ENCODE measurements around the gene DAG1.

DAG1 gene

DNA sequence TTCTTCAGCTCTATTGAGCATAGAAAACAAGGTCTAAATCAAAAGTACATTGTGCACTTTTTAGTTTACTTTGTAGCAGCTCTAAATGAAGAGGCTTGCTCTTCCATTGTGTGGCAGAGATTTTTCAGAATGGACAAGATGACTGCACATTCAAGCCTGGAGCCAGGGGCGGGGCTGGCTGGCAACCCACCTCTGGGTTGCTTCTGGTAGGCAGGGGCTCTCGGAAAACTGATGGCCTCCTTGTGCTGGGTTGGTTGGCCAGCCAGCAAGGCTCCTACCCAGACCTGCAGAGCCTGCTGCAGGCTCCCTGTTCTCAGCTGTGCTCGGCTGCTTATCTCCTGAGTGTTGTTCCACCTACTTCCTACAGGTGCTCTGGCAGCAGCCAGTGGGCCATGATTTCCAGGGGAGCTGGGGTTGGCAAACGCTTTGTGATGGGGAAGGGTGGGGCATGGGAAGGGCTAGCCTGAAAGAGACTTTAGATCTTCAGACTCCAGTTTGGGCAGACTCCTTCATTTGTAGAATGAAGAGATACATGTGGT is 93.0 kb downstream of the DAG1 start:
- Histone ChIP-seq H3K79me2 (ENCODE audit: insufficient read depth, low read length) (no peaks in the 10 kb centered on the region), H3K27ac (ENCODE audit: low read depth, low read length, poor library complexity, severe bottlenecking) (no peak overlapping the region), H3K9me3 (ENCODE audit: low read length) (no peaks in the 10 kb centered on the region), H3K9me2 (ENCODE audit: low read depth, low read length) (no peaks in the 10 kb centered on the region), H2AFZ (ENCODE audit: low read length) (no peak overlapping the region), H3K4me3 (ENCODE audit: low read depth, low read length, poor library complexity, severe bottlenecking) (no peak overlapping the region), H3K4me2 (ENCODE audit: low read length) (no peak overlapping the region), H3K4me1 (ENCODE audit: insufficient read depth, low read length, severe bottlenecking) (no peaks in the 10 kb centered on the region), H3K27me3 (ENCODE audit: insufficient read depth, low read length) (0 out of 2 replicates have a peak, but pooled peaks cover 10% of the 10 kb centered on the region), H4K20me1 (ENCODE audit: insufficient read depth, low read length) (no peaks in the 10 kb centered on the region), H3K36me3 (ENCODE audit: insufficient read depth, low read length) (no peaks in the 10 kb centered on the region), H3K9ac (ENCODE audit: low read length) (no peak overlapping the region), H3F3A (ENCODE audit: insufficient read depth, low read length) (no peaks in the 10 kb centered on the region)
- TF ChIP-seq, protein P1, sequence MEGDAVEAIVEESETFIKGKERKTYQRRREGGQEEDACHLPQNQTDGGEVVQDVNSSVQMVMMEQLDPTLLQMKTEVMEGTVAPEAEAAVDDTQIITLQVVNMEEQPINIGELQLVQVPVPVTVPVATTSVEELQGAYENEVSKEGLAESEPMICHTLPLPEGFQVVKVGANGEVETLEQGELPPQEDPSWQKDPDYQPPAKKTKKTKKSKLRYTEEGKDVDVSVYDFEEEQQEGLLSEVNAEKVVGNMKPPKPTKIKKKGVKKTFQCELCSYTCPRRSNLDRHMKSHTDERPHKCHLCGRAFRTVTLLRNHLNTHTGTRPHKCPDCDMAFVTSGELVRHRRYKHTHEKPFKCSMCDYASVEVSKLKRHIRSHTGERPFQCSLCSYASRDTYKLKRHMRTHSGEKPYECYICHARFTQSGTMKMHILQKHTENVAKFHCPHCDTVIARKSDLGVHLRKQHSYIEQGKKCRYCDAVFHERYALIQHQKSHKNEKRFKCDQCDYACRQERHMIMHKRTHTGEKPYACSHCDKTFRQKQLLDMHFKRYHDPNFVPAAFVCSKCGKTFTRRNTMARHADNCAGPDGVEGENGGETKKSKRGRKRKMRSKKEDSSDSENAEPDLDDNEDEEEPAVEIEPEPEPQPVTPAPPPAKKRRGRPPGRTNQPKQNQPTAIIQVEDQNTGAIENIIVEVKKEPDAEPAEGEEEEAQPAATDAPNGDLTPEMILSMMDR (IDR thresholded peaks at IDR 0.05; ENCODE audit: low read length): no peak
- no peak for TF ChIP-seq EZH2 (IDR thresholded peaks at IDR 0.05; ENCODE audit: borderline replicate concordance, low read length)

DNA sequence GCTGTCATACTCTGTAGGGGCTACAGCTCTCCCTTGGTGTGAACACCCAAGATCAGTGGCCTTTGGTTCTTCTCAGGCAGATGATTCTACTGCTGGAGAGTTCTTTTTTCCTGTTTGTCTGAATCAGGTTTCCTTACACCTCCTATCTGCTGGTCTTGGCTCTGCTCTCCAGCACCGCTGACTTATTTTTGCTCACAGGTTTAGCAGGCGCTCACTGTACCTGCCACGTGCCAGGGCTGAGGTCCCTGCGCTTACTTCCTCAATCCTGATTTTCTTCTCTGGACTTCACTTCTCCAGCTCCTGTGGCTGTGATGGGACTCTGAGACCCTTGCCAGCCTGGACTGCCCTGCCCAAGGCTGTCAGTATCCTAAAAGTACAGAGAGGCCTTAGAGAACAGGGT is 93.7 kb downstream of the DAG1 start:
- Histone ChIP-seq H3K9me2 (ENCODE audit: low read depth, low read length) (no peaks in the 10 kb centered on the region), H3K4me3 (ENCODE audit: low read depth, low read length, poor library complexity, severe bottlenecking) (no peak overlapping the region), H4K20me1 (ENCODE audit: insufficient read depth, low read length) (no peaks in the 10 kb centered on the region), H3K4me1 (ENCODE audit: insufficient read depth, low read length, severe bottlenecking) (no peaks in the 10 kb centered on the region), H3F3A (ENCODE audit: insufficient read depth, low read length) (no peaks in the 10 kb centered on the region), H2AFZ (ENCODE audit: low read length) (no peak overlapping the region), H3K79me2 (ENCODE audit: insufficient read depth, low read length) (no peaks in the 10 kb centered on the region), H3K36me3 (ENCODE audit: insufficient read depth, low read length) (no peaks in the 10 kb centered on the region), H3K9ac (ENCODE audit: low read length) (no peak overlapping the region), H3K4me2 (ENCODE audit: low read length) (no peak overlapping the region), H3K9me3 (ENCODE audit: low read length) (no peaks in the 10 kb centered on the region), H3K27me3 (ENCODE audit: insufficient read depth, low read length) (0 out of 2 replicates have a peak, but pooled peaks cover 5% of the 10 kb centered on the region), H3K27ac (ENCODE audit: low read depth, low read length, poor library complexity, severe bottlenecking) (no peak overlapping the region)
- TF ChIP-seq EZH2 (IDR thresholded peaks at IDR 0.05; ENCODE audit: borderline replicate concordance, low read length): no peak

- Histone ChIP-seq H3K79me2 (ENCODE audit: insufficient read depth, low read length) (no peaks in the 10 kb centered on the region), H3K36me3 (ENCODE audit: insufficient read depth, low read length) (no peaks in the 10 kb centered on the region), H3K9me2 (ENCODE audit: low read depth, low read length) (no peaks in the 10 kb centered on the region), H3F3A (ENCODE audit: insufficient read depth, low read length) (no peaks in the 10 kb centered on the region), H3K4me1 (ENCODE audit: insufficient read depth, low read length, severe bottlenecking) (no peaks in the 10 kb centered on the region), H2AFZ (ENCODE audit: low read length) (no peak overlapping the region), H3K4me2 (ENCODE audit: low read length) (no peak overlapping the region), H3K27me3 (ENCODE audit: insufficient read depth, low read length) (no peaks in the 10 kb centered on the region; the same call in 1 of the 2 replicates), H3K9ac (ENCODE audit: low read length) (no peak overlapping the region), H3K27ac (ENCODE audit: low read depth, low read length, poor library complexity, severe bottlenecking) (no peak overlapping the region), H3K4me3 (ENCODE audit: low read depth, low read length, poor library complexity, severe bottlenecking) (no peak overlapping the region), H3K9me3 (ENCODE audit: low read length) (no peaks in the 10 kb centered on the region), H4K20me1 (ENCODE audit: insufficient read depth, low read length) (no peaks in the 10 kb centered on the region)
- TF ChIP-seq, protein P1 (IDR thresholded peaks at IDR 0.05; ENCODE audit: low read length): peak; percentile 37; the same call in 1 of the 2 replicates
- no peak for TF ChIP-seq EZH2 (IDR thresholded peaks at IDR 0.05; ENCODE audit: borderline replicate concordance, low read length)
Measured at GRCh38 chr3:49566312-49566711, 96.2 kb downstream of the DAG1 start.

DNA sequence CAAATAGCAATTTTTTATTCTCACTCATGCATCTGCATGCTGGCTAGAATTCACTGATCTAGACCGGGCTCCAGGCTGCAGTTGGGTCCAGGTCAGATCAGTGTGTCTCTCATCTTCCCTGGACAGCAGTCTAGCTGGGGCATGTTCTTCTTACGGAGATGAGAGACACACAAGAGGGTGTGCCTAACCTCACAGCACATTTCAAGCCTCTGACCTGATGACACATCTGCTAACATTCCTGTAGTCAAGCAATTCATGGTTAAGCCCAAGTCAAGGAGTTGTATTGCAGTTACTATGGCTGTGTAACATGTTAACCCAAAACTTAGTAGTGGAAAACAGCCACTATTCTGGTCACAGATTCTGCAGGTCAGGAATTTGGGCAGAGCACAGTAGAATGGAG is 97.3 kb downstream of the DAG1 start:
- Histone ChIP-seq H3K4me3 (ENCODE audit: low read depth, low read length, poor library complexity, severe bottlenecking) (no peak overlapping the region), H2AFZ (ENCODE audit: low read length) (no peak overlapping the region), H3F3A (ENCODE audit: insufficient read depth, low read length) (no peaks in the 10 kb centered on the region), H4K20me1 (ENCODE audit: insufficient read depth, low read length) (no peaks in the 10 kb centered on the region), H3K4me2 (ENCODE audit: low read length) (no peak overlapping the region), H3K79me2 (ENCODE audit: insufficient read depth, low read length) (no peaks in the 10 kb centered on the region), H3K27me3 (ENCODE audit: insufficient read depth, low read length) (no peaks in the 10 kb centered on the region; the same call in 1 of the 2 replicates), H3K9ac (ENCODE audit: low read length) (no peak overlapping the region), H3K9me3 (ENCODE audit: low read length) (no peaks in the 10 kb centered on the region), H3K36me3 (ENCODE audit: insufficient read depth, low read length) (no peaks in the 10 kb centered on the region), H3K27ac (ENCODE audit: low read depth, low read length, poor library complexity, severe bottlenecking) (no peak overlapping the region), H3K9me2 (ENCODE audit: low read depth, low read length) (no peaks in the 10 kb centered on the region), H3K4me1 (ENCODE audit: insufficient read depth, low read length, severe bottlenecking) (no peaks in the 10 kb centered on the region)
- TF ChIP-seq EZH2 (IDR thresholded peaks at IDR 0.05; ENCODE audit: borderline replicate concordance, low read length): no peak
- TF ChIP-seq, protein P1 (IDR thresholded peaks at IDR 0.05; ENCODE audit: low read length): no peak

Measured in OCI-LY1 (cell line).